Loucy (cell line): ENCODE results near the gene LSM7.

Source experiments
- H2AFZ ChIP-seq: fragments of 200-600 bp; sonication (generic); 2 replicates; pipeline ENCODE4 v1.6.0; 2016; ENCODE audit warnings: antibody characterized with exemption, mild to moderate bottlenecking, low read length, moderate library complexity
- H3F3A ChIP-seq: fragments of 200-600 bp; 2 replicates; pipeline ENCODE4 v1.6.0; 2016; ENCODE audit warnings: antibody characterized with exemption, low read depth, mild to moderate bottlenecking
- H3K27me3 ChIP-seq: fragments of 200-600 bp; sonication (generic); 2 replicates; pipeline ENCODE4 v1.6.1; 2014; ENCODE audit warnings: low read length, mild to moderate bottlenecking; ENCODE audit not compliant: insufficient read depth, poor library complexity, severe bottlenecking
- H3K36me3 ChIP-seq: fragments of 200-600 bp; sonication (generic); 2 replicates; pipeline ENCODE4 v1.6.1; 2016; ENCODE audit warnings: low read length; ENCODE audit not compliant: insufficient read depth
- H3K4me1 ChIP-seq: fragments of 200-600 bp; sonication (generic); 2 replicates; pipeline ENCODE4 v1.5.1; 2014; ENCODE audit warnings: low read length, mild to moderate bottlenecking; ENCODE audit not compliant: insufficient read depth, poor library complexity, severe bottlenecking
- H3K4me2 ChIP-seq: fragments of 200-600 bp; sonication (generic); 2 replicates; pipeline ENCODE4 v1.6.0; 2014; ENCODE audit warnings: antibody characterized with exemption, low read length, low read depth, mild to moderate bottlenecking; ENCODE audit not compliant: poor library complexity, severe bottlenecking
- H3K4me3 ChIP-seq: fragments of 200-600 bp; sonication (generic); 2 replicates; pipeline ENCODE4 v1.5.1; 2014; ENCODE audit warnings: low read length, mild to moderate bottlenecking, mixed read lengths; ENCODE audit not compliant: poor library complexity, severe bottlenecking
- H3K79me2 ChIP-seq: fragments of 200-600 bp; sonication (generic); 2 replicates; pipeline ENCODE4 v1.6.1; 2014; ENCODE audit warnings: low read length; ENCODE audit not compliant: insufficient read depth
- H3K9ac ChIP-seq: fragments of 200-600 bp; sonication (generic); 2 replicates; pipeline ENCODE4 v1.6.0; 2014; ENCODE audit warnings: mild to moderate bottlenecking, low read depth, low read length, moderate library complexity; ENCODE audit not compliant: poor library complexity, severe bottlenecking
- H3K9me2 ChIP-seq: fragments of 200-600 bp; sonication (generic); replicated peaks from 2 replicates; pipeline ENCODE4 v1.6.1; 2016; ENCODE audit warnings: low read depth, low read length, mixed read lengths
- H3K9me3 ChIP-seq: fragments of 200-600 bp; sonication (generic); 2 replicates; pipeline ENCODE4 v1.6.1; 2014; ENCODE audit warnings: mild to moderate bottlenecking, antibody characterized with exemption, low read length, low read depth; ENCODE audit not compliant: insufficient read depth
- H4K20me1 ChIP-seq: fragments of 200-600 bp; sonication (generic); 2 replicates; pipeline ENCODE4 v1.6.0; 2014; ENCODE audit warnings: antibody characterized with exemption, low read length, mild to moderate bottlenecking; ENCODE audit not compliant: insufficient read depth, poor library complexity, severe bottlenecking
- CTCF ChIP-seq: fragments of 200-600 bp; sonication (generic); conservative IDR thresholded peaks from 2 replicates; pipeline ENCODE4 v1.5.1; 2014; ENCODE audit warnings: mild to moderate bottlenecking, antibody characterized with exemption, low read length
- EZH2phosphoT487 ChIP-seq: fragments of 200-600 bp; IDR thresholded peaks from 2 replicates; pipeline ENCODE4 v1.6.1; 2018; ENCODE audit warnings: antibody characterized with exemption, mild to moderate bottlenecking, moderate library complexity, borderline replicate concordance

The LSM7 gene

GRCh38 chr19:2330255-2330631 lies 1.9 kb upstream of the LSM7 start:
- peak overlapping the region; percentile 85 for H3K4me2 ChIP-seq
- TF ChIP-seq CTCF, result no peak
- TF ChIP-seq EZH2phosphoT487, result no peak
- no peaks in the 10 kb centered on the region for H3K9me2 ChIP-seq
- H3K9ac ChIP-seq, result peak overlapping the region; percentile 99
- no peak overlapping the region for H2AFZ ChIP-seq
- H3K36me3 ChIP-seq, result no peaks in the 10 kb centered on the region; the same call in 1 of the 2 replicates
- no peaks in the 10 kb centered on the region for H3K9me3 ChIP-seq
- H3K4me1 ChIP-seq, result peaks cover 58% of the 10 kb centered on the region
- peaks cover 9% of the 10 kb centered on the region for H3K27me3 ChIP-seq
- peak overlapping the region; percentile 98 for H3K4me3 ChIP-seq
- H3K79me2 ChIP-seq, result peaks cover 90% of the 10 kb centered on the region
- peaks cover 6% of the 10 kb centered on the region for H3F3A ChIP-seq
- peaks cover 42% of the 10 kb centered on the region for H4K20me1 ChIP-seq

- Histone ChIP-seq H3K9me2 (no peaks in the 10 kb centered on the region), H4K20me1 (peaks cover 40% of the 10 kb centered on the region), H3K79me2 (peaks cover 90% of the 10 kb centered on the region), H3K9ac (peak overlapping the region; percentile 99), H3K36me3 (no peaks in the 10 kb centered on the region; the same call in 1 of the 2 replicates), H3F3A (peaks cover 6% of the 10 kb centered on the region), H3K4me1 (peaks cover 60% of the 10 kb centered on the region), H3K27me3 (peaks cover 9% of the 10 kb centered on the region), H3K4me3 (peak overlapping the region; percentile 98), H3K4me2 (peak overlapping the region; percentile 85), H3K9me3 (no peaks in the 10 kb centered on the region), H2AFZ (no peak overlapping the region)
- TF ChIP-seq CTCF (no peak), EZH2phosphoT487 (no peak)
These were observed 1.1 kb upstream of the LSM7 start for GRCh38 chr19:2329501-2329916.

GRCh38 chr19:2329149-2329478 lies 728 bp upstream of the LSM7 start:
- Histone ChIP-seq H3K4me2 (peak overlapping the region; percentile 85), H4K20me1 (peaks cover 36% of the 10 kb centered on the region), H3K4me1 (peaks cover 56% of the 10 kb centered on the region), H3K27me3 (peaks cover 9% of the 10 kb centered on the region), H3K9me2 (no peaks in the 10 kb centered on the region), H2AFZ (no peak overlapping the region), H3K9ac (peak overlapping the region; percentile 99), H3K9me3 (no peaks in the 10 kb centered on the region), H3K79me2 (peaks cover 90% of the 10 kb centered on the region), H3K4me3 (peak overlapping the region; percentile 98), H3K36me3 (no peaks in the 10 kb centered on the region; the same call in 1 of the 2 replicates), H3F3A (peaks cover 6% of the 10 kb centered on the region)
- no peak for TF ChIP-seq CTCF
- TF ChIP-seq EZH2phosphoT487, result no peak
